Fibroblast of lung (primary cell): ENCODE data around the gene UTP14A.

Experiments used
- CTCF ChIP-seq, 2 donors: IDR thresholded peaks in 1 of 2; conservative IDR thresholded peaks in 1 of 2; 1 replicate in 1 of 2; 2 replicates in 1 of 2; pipeline ENCODE4 v1.5.1; 2011 to 2012; ENCODE audit warnings: low read length in 2 of 2, control low read depth in 1 of 2, inconsistent platforms in 1 of 2, low read depth in 1 of 2, mild to moderate bottlenecking in 1 of 2
- EZH2 ChIP-seq: IDR thresholded peaks from 2 replicates; pipeline ENCODE4 v1.5.1; 2012; ENCODE audit warnings: low read length, control low read depth, mild to moderate bottlenecking; ENCODE audit errors: missing control alignments

GRCh38 chrX:129959493-129959832, 53.5 kb downstream of the UTP14A start:
- TF ChIP-seq CTCF (conservative IDR thresholded peaks at IDR 0.05 in 1 of 2, IDR thresholded peaks at IDR 0.05 in 1 of 2; ENCODE audit: low read depth in 1 of 2, low read length in 2 of 2) (no peak), EZH2 (no peak)
